ENCODE measurements around the gene UCN3.
"Not testable (repeated sequence)": the region's sequence is repeated elsewhere in the genome, so short reads cannot be mapped to it uniquely, and the experiment has no call there.

The UCN3 gene

DNA sequence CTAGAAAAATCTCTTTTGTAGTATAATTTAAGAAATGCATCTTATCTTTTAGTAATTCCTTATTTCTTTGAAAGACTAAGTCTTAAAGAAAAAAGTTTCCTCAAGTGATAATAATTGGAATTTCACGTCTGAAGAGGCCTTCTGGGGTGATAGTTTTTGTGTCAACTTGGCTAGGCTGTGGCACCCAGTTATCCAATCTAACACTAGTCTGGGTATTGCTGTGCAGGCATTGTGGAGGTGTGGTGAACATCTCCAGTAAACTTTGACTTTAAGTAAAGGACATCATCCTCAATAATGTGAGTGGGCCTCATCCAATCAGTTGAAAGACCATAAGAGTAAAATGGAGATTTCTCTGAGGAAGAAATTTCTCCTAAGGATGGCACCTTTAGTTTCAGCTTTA, 42.2 kb downstream of the UCN3 start:
- DNase-seq (ENCODE audit: low read depth in 2 of 2), result no peak

DNA sequence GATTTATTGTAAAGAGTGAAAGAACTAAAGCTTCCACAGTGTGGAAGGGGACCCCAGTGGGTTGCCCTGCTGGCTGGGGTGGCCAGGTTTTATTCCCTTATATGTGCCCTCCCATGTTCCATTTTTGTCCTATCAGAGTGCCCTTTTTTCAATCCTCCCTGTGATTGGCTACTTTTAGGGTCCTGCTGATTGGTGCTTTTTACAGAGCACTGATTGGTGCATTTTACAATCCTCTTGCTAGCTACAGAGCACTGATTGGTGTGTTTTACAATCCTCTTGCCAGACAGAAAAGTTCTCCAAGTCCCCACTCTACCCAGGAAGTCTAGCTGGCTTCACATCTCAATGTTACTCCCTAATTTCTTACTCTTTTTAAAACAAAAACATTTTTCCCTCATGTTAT, 46.0 kb downstream of the UCN3 start:
- not testable (repeated sequence) for DNase-seq (ENCODE audit: low read depth in 2 of 2)

DNA sequence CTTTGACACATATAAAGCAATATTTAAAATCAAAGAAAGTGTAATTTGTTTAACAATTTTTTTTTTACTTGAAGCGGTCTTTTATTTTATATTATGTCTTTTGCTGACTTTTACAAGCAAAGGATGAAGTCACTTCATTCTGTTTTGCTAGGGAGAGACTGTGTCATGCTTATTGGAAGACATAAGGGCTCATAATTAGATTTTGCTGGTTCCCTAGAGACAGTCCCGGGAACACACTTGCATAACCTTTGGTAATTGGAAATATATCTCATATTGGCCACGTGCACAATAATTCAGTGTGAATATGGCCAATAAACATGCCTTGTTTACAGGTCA, 47.1 kb downstream of the UCN3 start:
- DNase-seq (ENCODE audit: low read depth in 2 of 2), result no peak

DNA sequence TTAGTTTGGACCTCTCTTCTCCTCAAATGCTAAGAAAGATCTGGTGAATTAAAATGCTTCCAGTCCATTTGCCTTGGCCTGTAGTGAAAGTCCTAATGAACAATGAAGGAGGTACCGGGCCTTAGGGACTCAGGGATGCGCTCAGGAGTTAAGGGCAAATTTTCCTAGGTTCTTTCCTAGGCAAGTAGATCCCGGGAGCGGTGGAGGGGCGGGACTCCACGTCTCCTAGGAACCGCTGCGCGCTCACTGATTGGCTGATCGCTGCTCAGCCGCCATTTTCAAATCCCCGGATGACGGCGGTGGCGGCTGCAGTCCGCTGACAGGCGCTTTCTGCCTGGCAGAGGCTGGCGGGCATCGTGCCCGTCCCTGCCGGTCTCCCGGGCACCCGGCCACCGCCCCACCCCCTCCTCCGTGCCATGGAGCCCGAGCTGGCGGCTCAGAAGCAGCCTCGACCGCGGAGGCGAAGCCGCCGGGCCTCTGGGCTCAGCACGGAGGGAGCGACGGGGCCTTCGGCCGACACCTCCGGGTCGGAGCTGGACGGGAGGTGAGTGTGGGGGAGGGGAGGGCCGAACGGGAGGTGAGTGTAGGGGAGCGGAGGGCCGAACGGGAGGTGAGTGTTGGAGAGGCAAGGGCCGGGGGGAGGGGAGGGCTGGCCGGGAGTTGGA, 47.6 kb downstream of the UCN3 start, which contains the start of gene NET1:
TSS of gene NET1 (plus strand) at position 281 of the 665 bp plus-strand sequence. CDS start at position 417, 136 bp downstream.
- DNase-seq (ENCODE audit: low read depth in 2 of 2), result peak; percentile 46 to 75

DNA sequence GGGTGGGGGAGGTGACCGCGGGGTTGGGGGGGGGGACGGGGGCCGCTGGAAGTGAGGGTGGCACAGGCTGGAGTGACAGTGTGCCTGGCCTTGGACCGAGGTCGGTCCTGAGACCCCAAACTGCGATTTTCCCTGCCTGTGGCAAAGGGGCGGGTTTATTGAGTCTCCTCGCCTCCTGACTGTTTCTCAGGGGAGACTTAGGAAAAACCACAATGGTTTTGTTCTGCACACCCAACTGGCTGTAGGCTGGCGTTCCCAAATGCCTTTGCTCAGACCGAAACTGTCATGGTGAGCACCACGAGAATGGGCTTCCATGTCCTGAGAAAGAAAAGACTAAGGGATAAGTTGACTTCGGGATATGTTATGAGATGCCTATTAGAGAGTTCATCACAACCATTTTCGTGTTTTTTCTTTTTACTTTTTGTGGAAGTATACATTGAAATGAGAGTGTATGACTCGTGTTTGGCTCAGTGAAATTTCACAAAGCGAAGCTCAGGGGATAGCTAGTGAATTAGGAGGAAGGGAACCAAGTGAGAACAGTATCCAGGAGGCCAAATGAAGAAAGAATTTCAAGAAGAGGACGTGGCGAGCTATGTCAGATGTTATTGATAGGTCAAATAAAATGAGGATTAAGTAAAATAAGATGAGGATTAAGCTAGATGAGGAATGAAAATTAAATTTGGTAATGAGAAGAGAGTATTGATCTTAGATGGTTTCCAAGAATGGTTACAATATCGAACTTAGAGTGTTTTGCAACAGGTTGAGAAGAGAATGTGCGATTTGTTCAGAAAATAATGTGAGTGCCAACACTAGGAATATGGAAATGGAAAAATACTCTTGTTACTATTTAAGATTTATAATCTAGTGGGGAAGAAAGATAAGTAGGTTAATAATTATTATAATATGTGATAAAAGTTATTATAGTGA, 48.5 kb downstream of the UCN3 start:
- DNase-seq (ENCODE audit: low read depth in 2 of 2), result no peak

DNA sequence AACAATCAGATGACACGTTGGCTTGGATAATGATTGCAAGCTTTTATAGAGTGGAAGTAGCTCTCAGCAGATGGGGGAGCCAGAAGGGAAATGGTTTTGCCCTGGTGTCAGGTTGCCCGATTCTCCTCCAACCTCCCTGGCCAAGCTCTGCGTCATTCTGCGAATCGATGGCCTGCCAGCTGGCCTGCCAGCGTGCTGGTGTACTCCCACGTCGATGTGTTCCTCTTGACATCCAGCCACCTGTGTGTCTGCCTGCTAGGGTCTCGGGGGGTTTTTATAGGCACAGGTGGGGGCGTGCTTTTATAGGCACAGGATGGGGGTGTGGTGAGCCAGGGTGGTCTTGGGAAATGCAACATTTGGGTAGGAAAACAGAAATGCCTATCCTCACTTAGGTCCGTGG, 52.2 kb downstream of the UCN3 start:
- DNase-seq (ENCODE audit: low read depth in 2 of 2), result no peak

DNA sequence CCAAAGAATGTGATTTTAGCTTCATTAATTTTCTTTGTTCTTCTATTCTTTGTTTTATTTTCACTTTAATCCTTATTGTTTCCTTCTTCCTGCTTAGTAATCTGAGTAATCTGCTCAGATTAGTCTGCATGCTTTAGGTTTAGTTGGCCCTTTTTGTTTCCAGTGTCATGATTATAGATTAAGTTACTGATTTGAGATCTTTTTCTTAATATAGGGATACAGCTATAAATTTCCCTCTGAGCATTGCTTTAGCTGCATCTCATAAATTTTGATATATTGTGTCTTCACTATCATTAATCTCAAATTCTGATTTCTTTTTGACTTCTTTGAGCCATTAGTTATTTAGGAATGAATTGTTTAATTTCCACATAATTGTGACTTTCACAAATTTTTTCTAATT, 53.8 kb downstream of the UCN3 start:
- DNase-seq (ENCODE audit: low read depth in 2 of 2), result no peak

DNA sequence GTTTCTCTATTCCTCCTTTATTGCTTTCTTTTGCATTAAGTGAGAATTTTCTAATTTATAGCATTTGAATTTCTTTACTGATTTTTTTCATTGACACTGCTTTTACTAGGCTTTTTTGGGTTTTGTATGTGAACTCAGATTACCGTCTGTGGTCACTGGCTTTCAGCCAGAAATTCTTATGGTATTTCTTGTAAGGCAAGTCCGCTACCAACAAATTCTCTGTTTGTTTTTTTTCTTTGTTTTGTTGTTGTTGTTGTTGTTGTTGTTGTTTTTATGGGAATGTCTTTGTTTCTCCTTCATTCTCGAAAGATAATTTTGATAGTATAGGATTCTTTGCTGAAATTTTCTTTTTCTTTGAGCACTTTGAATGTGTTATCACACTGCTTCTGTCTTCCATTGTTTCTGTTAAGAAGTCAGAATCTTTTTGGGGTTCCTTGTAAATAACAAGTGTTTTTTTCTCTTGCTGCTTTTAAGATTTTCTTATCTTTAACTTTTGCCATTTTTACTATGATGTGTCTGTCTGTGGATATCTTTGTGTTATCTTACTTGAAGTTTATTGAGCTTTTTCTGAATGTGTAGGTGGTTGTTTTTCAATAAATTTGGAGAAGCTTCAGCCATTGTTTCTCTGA, 54.8 kb downstream of the UCN3 start:
- no peak for DNase-seq (ENCODE audit: low read depth in 2 of 2)

DNA sequence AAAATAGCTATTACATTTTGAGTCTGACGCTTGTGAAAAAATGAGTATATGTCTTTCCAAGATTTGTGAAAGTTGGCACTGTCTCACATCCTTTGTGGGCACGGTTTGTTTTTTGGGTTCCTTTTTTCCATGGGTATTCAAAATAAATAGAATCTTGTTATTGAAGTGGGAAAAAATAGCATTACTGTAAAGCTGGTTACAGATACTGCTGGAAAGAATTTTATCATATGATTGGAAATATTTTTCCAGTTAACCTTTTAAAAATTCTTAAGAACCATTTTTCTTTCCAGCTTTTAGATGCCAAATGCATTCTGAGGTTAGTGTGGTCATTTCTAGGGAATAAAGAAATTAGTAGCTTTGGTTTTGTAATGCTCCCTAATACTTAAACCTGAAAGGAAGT, 59.0 kb downstream of the UCN3 start:
- DNase-seq (ENCODE audit: low read depth in 2 of 2), result no peak

Data from stimulated activated CD4-positive, alpha-beta T cell treated with anti-CD3 and anti-CD28 coated beads, Interleukin-12 subunit alpha, Interleukin-12 subunit beta, amount 100 ng/mL, for 24 hours (primary cell).